Measurements from ENCODE around the gene STK32C.

STK32C gene

GRCh38 chr10:132185601-132186487 lies 121.9 kb downstream of the STK32C start:
- no peak for DNase-seq (ENCODE audit: insufficient read length, low spot score)
- TF ChIP-seq PAX5 (IDR thresholded peaks at IDR 0.05; ENCODE audit: insufficient read depth, low read length, severe bottlenecking) = no peak
- no peak for TF ChIP-seq POLR2A (IDR thresholded peaks at IDR 0.05; ENCODE audit: low read depth, low read length)
- no peak for TF ChIP-seq POU2F2 (IDR thresholded peaks at IDR 0.05; ENCODE audit: low read depth, low read length)
- no peak for TF ChIP-seq TAF1 (IDR thresholded peaks at IDR 0.05; ENCODE audit: low read depth, low read length)
- no peak for TF ChIP-seq SPI1 (IDR thresholded peaks at IDR 0.05; ENCODE audit: low read depth, low read length)
- TF ChIP-seq POLR2AphosphoS5 (IDR thresholded peaks at IDR 0.05; ENCODE audit: low read depth, low read length) = no peak
- FAIRE-seq = no peak

DNA sequence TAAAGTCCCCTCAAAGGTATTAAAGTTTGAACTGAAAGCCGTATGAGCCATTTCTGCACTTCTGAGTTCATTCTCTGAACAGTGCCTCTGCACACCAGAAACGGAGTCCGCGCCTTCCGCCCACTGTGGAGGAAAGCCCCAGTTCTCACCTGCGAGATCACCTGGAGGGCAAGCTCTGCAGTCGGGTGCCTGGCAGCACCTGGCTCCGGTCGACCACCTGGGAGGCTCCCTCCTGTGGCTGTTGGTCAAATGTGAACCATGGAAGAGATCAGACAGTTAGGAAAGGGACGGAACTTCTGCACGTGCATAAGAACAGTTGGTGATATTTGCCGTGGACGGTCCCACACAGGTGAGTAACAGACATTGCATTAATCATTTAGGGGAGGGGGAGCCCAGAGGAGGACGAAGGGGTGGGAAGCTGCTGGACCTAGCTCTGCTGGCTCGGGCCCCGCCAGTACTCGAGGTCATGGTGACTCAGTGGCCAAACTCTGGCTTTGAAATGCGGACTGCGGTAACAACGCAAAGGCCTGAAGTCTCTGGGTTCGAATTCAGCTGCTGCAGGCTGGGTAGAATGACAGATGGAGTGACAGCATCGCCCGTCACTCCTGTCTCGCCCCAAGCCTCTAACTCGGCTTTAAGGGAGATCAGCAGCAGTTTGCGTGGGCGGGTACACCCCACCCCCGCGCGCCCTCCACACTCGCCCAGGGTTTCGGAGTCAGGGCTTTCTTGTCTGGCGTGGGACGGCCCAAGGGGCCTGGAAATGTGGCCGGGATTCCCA lies 122.7 kb downstream of the STK32C start:
- FAIRE-seq = no peak
- DNase-seq (ENCODE audit: insufficient read length, low spot score) = no peak
- no peak for TF ChIP-seq TAF1 (IDR thresholded peaks at IDR 0.05; ENCODE audit: low read depth, low read length)
- no peak for TF ChIP-seq POLR2AphosphoS5 (IDR thresholded peaks at IDR 0.05; ENCODE audit: low read depth, low read length)
- no peak for TF ChIP-seq PAX5 (IDR thresholded peaks at IDR 0.05; ENCODE audit: insufficient read depth, low read length, severe bottlenecking)
- no peak for TF ChIP-seq POLR2A (IDR thresholded peaks at IDR 0.05; ENCODE audit: low read depth, low read length)
- TF ChIP-seq POU2F2 (IDR thresholded peaks at IDR 0.05; ENCODE audit: low read depth, low read length) = no peak
- no peak for TF ChIP-seq SPI1 (IDR thresholded peaks at IDR 0.05; ENCODE audit: low read depth, low read length)

- TF ChIP-seq TAF1 (IDR thresholded peaks at IDR 0.05; ENCODE audit: low read depth, low read length) (no peak), POLR2A (IDR thresholded peaks at IDR 0.05; ENCODE audit: low read depth, low read length) (no peak), PAX5 (IDR thresholded peaks at IDR 0.05; ENCODE audit: insufficient read depth, low read length, severe bottlenecking) (no peak), SPI1 (IDR thresholded peaks at IDR 0.05; ENCODE audit: low read depth, low read length) (no peak), POU2F2 (IDR thresholded peaks at IDR 0.05; ENCODE audit: low read depth, low read length) (no peak), POLR2AphosphoS5 (IDR thresholded peaks at IDR 0.05; ENCODE audit: low read depth, low read length) (no peak)
- FAIRE-seq (no peak), DNase-seq (ENCODE audit: insufficient read length, low spot score) (no peak)
Observed at GRCh38 chr10:132183046-132183445, 124.7 kb downstream of the STK32C start.

- TF ChIP-seq POU2F2 (IDR thresholded peaks at IDR 0.05; ENCODE audit: low read depth, low read length) (no peak), POLR2AphosphoS5 (IDR thresholded peaks at IDR 0.05; ENCODE audit: low read depth, low read length) (no peak), PAX5 (IDR thresholded peaks at IDR 0.05; ENCODE audit: insufficient read depth, low read length, severe bottlenecking) (no peak), POLR2A (IDR thresholded peaks at IDR 0.05; ENCODE audit: low read depth, low read length) (no peak), TAF1 (IDR thresholded peaks at IDR 0.05; ENCODE audit: low read depth, low read length) (no peak), SPI1 (IDR thresholded peaks at IDR 0.05; ENCODE audit: low read depth, low read length) (no peak)
- DNase-seq (ENCODE audit: insufficient read length, low spot score) (no peak), FAIRE-seq (no peak)
Observed at GRCh38 chr10:132182591-132182990, 125.2 kb downstream of the STK32C start.

- DNase-seq (ENCODE audit: insufficient read length, low spot score) = no peak
- TF ChIP-seq POLR2A (IDR thresholded peaks at IDR 0.05; ENCODE audit: low read depth, low read length) = no peak
- no peak for TF ChIP-seq PAX5 (IDR thresholded peaks at IDR 0.05; ENCODE audit: insufficient read depth, low read length, severe bottlenecking)
- TF ChIP-seq POU2F2 (IDR thresholded peaks at IDR 0.05; ENCODE audit: low read depth, low read length) = no peak
- FAIRE-seq = no peak
Observed at GRCh38 chr10:132181691-132182425, 125.9 kb downstream of the STK32C start.

DNA sequence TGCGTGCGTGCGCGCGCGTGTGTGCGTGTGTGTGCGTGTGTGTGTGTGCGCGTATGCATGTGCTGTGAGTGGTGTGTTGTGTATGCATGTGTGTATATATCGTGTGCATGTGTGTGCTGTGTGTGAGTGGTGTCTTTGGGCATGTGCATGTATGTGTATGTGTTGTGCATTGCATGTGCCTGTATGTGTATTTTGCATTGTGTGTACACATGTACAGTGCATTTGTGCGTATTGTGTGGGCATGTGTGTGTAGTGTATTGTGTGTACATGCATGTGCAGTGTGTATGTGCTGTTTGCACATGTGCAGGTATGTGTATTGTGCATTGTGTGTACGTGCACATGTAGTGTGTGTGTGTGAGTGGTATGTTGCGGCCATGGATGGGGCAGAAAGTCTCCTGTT lies 127.0 kb downstream of the STK32C start:
- FAIRE-seq = peak; percentile 58
- no peak for TF ChIP-seq POLR2A (IDR thresholded peaks at IDR 0.05; ENCODE audit: low read depth, low read length)
- no peak for TF ChIP-seq TAF1 (IDR thresholded peaks at IDR 0.05; ENCODE audit: low read depth, low read length)
- TF ChIP-seq POLR2AphosphoS5 (IDR thresholded peaks at IDR 0.05; ENCODE audit: low read depth, low read length) = no peak
- TF ChIP-seq SPI1 (IDR thresholded peaks at IDR 0.05; ENCODE audit: low read depth, low read length) = no peak
- TF ChIP-seq POU2F2 (IDR thresholded peaks at IDR 0.05; ENCODE audit: low read depth, low read length) = no peak
- no peak for TF ChIP-seq PAX5 (IDR thresholded peaks at IDR 0.05; ENCODE audit: insufficient read depth, low read length, severe bottlenecking)
- no peak for DNase-seq (ENCODE audit: insufficient read length, low spot score)

DNA sequence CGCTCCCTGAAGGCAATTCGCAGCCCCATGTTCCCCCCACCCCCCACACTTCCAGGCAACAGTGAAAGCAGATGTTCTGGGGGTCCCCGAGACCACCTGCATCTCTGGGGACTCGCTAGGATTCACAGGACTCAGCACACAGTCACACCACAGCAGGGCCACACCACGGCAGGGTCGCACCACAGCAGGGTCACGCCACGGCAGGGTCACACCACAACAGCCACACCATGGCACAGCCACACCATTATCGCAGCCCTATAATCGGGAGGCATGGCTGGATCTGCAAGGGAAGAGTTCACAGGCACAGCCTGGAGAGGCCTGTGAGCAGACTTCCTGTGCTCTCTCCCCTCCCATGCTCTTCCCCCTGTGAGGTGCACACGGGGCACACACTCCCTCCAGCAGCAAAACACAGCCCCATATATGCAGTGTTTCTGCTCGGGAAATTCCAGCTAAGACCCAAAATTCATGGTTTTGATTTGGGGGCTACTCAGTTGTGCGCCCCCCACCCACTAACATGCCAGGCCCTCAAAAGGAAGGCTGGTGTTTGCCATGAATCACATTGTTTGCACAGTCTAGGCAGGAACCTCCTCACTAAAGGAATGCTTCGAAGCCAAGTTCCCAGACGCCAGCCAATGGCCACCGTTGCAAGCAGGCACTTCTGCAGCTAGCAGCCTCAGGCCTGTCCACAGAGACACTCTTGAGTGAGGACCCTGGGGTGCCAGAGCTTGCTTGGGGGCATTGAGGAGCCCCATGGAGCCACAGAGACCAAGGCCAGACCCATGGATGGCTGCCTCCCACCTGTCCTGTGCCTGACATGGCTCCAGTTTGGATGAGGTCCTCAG lies 128.0 kb downstream of the STK32C start:
- FAIRE-seq (no peak), DNase-seq (ENCODE audit: insufficient read length, low spot score) (no peak)
- no peak for TF ChIP-seq SPI1 (IDR thresholded peaks at IDR 0.05; ENCODE audit: low read depth, low read length)
- no peak for TF ChIP-seq TAF1 (IDR thresholded peaks at IDR 0.05; ENCODE audit: low read depth, low read length)
- TF ChIP-seq PAX5 (IDR thresholded peaks at IDR 0.05; ENCODE audit: insufficient read depth, low read length, severe bottlenecking) = no peak
- no peak for TF ChIP-seq POLR2AphosphoS5 (IDR thresholded peaks at IDR 0.05; ENCODE audit: low read depth, low read length)
- TF ChIP-seq POU2F2 (IDR thresholded peaks at IDR 0.05; ENCODE audit: low read depth, low read length) = no peak
- TF ChIP-seq POLR2A (IDR thresholded peaks at IDR 0.05; ENCODE audit: low read depth, low read length) = no peak
